CD4-positive, alpha-beta T cell treated with Interleukin-4 for 4 hours (primary cell): Measurements from ENCODE around the gene FAT1.

Source experiments
- DNase-seq: peaks from one replicate; pipeline ENCODE4 v3.0.0-alpha.2; 2020

The FAT1 gene

GRCh38 chr4:186722796-186723291 lies 812 bp downstream of the FAT1 start:
- DNase-seq, result no peak

- DNase-seq, result no peak
Measured at GRCh38 chr4:186719925-186720694, 3.5 kb downstream of the FAT1 start.

- DNase-seq, result no peak
Measured at GRCh38 chr4:186717556-186717955, 6.1 kb downstream of the FAT1 start.

- no peak for DNase-seq
Measured at GRCh38 chr4:186715077-186715476, 8.6 kb downstream of the FAT1 start.

- no peak for DNase-seq
Measured at GRCh38 chr4:186714006-186714675, 9.5 kb downstream of the FAT1 start.

GRCh38 chr4:186712690-186713089 lies 11.0 kb downstream of the FAT1 start:
- no peak for DNase-seq

GRCh38 chr4:186710521-186711119 lies 13.0 kb downstream of the FAT1 start:
- no peak for DNase-seq

- DNase-seq, result no peak
Measured at GRCh38 chr4:186709517-186709916, 14.1 kb downstream of the FAT1 start.

GRCh38 chr4:186708554-186708953 lies 15.1 kb downstream of the FAT1 start:
- DNase-seq, result no peak

- no peak for DNase-seq
Measured at GRCh38 chr4:186707996-186708395, 15.7 kb downstream of the FAT1 start.

- no peak for DNase-seq
Measured at GRCh38 chr4:186707574-186707973, 16.1 kb downstream of the FAT1 start.

- no peak for DNase-seq
Measured at GRCh38 chr4:186704057-186704456, 19.6 kb downstream of the FAT1 start.

- no peak for DNase-seq
Measured at GRCh38 chr4:186703510-186703909, 20.1 kb downstream of the FAT1 start.

GRCh38 chr4:186702940-186703339 lies 20.7 kb downstream of the FAT1 start:
- no peak for DNase-seq

GRCh38 chr4:186702297-186702696 lies 21.4 kb downstream of the FAT1 start:
- no peak for DNase-seq

- DNase-seq, result no peak
Measured at GRCh38 chr4:186701788-186702187, 21.9 kb downstream of the FAT1 start.

- no peak for DNase-seq
Measured at GRCh38 chr4:186701273-186701672, 22.4 kb downstream of the FAT1 start.

GRCh38 chr4:186700746-186701145 lies 22.9 kb downstream of the FAT1 start:
- no peak for DNase-seq

- no peak for DNase-seq
Measured at GRCh38 chr4:186699881-186700397, 23.7 kb downstream of the FAT1 start.

GRCh38 chr4:186699298-186699697 lies 24.4 kb downstream of the FAT1 start:
- no peak for DNase-seq

GRCh38 chr4:186698525-186698924 lies 25.1 kb downstream of the FAT1 start:
- no peak for DNase-seq

- no peak for DNase-seq
Measured at GRCh38 chr4:186698028-186698427, 25.6 kb downstream of the FAT1 start.

GRCh38 chr4:186695392-186695791 lies 28.3 kb downstream of the FAT1 start:
- DNase-seq, result no peak

- no peak for DNase-seq
Measured at GRCh38 chr4:186693894-186694293, 29.8 kb downstream of the FAT1 start.
